Type B pancreatic cell (in vitro differentiated cells): Measurements from ENCODE around the gene SMAD6. TPM values are rescaled to one million over a fixed set of nuclear protein-coding genes. Genes with fewer than 3 reads are reported as not detected.

Experiments used
- DNase-seq: peaks from one replicate; pipeline ENCODE4 v3.0.0; 2021; ENCODE audit warnings: mixed read lengths; ENCODE audit not compliant: unreplicated experiment; ENCODE audit errors: extremely low spot score
- H3K27ac Mint-ChIP-seq: 2 replicates; pipeline ENCODE4 v1.8.0; 2021; ENCODE audit warnings: mild to moderate bottlenecking, mixed read lengths
- H3K27me3 Mint-ChIP-seq: 2 replicates; pipeline ENCODE4 v1.8.0; 2021; ENCODE audit warnings: mixed read lengths
- H3K36me3 Mint-ChIP-seq: 2 replicates; pipeline ENCODE4 v1.8.0; 2021; ENCODE audit warnings: mixed read lengths
- H3K4me1 Mint-ChIP-seq: one replicate; pipeline ENCODE4 v1.8.0; 2021; ENCODE audit warnings: mixed read lengths; ENCODE audit not compliant: unreplicated experiment
- H3K4me3 Mint-ChIP-seq: 2 replicates; pipeline ENCODE4 v1.8.0; 2021; ENCODE audit warnings: mild to moderate bottlenecking, mixed read lengths
- H3K9me3 Mint-ChIP-seq: 2 replicates; pipeline ENCODE4 v1.8.0; 2021; ENCODE audit warnings: mixed read lengths
- total RNA-seq: library from RNA; stranded (reverse); gene quantifications from 2 replicates; pipeline ENCODE4 v1.2.1, GENCODE V29; 2021; ENCODE audit warnings: low replicate concordance
- TF ChIP-seq, protein P1 (sequence below): fragments of 200-600 bp; sonication (generic); conservative IDR thresholded peaks from 2 replicates; pipeline ENCODE4 v1.5.0; 2021; ENCODE audit warnings: antibody characterized with exemption, mild to moderate bottlenecking

SMAD6 gene
- total RNA-seq, 1 donor from 2014 or later = 31.7 TPM

DNA sequence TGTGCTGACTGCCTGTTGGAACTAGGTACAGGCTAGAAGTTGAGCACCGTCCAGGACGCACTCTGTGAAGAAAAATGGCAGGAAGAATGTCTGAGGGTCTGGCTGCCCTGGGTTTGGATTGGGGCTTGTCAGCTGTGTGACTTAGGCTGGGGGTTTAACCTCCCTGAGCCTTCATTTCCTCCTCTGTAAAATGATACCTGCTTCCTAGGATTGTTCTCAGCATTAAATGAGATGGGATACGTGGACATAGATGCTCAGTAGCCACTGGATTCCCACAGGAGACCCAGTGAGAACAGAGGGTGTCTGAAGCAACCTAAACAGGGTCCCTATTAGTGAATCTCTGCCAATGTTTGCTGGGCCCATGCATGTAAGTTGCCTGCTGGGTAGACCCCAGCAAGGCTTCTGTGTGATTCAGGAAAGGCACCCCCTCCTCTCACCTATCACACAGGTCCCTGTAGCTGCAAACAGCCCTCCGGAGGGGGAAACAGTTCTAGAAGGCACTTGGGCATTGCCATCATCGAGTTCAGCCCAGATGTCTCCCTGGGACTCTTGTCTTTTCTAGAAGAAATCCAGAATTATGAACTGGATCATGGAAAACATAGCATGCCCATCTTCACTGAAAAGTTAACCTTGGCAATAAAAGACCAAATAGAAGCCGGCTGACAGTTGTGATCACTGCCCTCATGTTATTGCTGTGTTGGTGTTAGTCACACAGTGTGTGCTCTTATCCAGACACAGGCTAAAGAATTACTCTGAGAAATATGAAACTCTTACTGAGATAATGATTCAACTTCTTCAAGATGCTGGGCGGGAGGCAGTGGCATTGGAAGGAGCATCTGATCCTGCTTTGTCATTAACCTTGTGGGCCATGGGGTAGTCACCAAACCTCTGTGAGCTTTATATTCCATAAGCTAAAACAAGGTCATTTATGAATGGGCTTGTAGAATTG is 64.5 kb downstream of the SMAD6 start:
- no peak for DNase-seq
- Mint-ChIP-seq H3K36me3 (peaks cover 4% of the 10 kb centered on the region), H3K4me3 (peak overlapping the region; percentile 79), H3K9me3 (no peaks in the 10 kb centered on the region), H3K4me1 (peaks cover 74% of the 10 kb centered on the region), H3K27me3 (no peaks in the 10 kb centered on the region), H3K27ac (peak overlapping the region; percentile 90)
- TF ChIP-seq, protein P1, sequence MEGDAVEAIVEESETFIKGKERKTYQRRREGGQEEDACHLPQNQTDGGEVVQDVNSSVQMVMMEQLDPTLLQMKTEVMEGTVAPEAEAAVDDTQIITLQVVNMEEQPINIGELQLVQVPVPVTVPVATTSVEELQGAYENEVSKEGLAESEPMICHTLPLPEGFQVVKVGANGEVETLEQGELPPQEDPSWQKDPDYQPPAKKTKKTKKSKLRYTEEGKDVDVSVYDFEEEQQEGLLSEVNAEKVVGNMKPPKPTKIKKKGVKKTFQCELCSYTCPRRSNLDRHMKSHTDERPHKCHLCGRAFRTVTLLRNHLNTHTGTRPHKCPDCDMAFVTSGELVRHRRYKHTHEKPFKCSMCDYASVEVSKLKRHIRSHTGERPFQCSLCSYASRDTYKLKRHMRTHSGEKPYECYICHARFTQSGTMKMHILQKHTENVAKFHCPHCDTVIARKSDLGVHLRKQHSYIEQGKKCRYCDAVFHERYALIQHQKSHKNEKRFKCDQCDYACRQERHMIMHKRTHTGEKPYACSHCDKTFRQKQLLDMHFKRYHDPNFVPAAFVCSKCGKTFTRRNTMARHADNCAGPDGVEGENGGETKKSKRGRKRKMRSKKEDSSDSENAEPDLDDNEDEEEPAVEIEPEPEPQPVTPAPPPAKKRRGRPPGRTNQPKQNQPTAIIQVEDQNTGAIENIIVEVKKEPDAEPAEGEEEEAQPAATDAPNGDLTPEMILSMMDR = no peak

DNA sequence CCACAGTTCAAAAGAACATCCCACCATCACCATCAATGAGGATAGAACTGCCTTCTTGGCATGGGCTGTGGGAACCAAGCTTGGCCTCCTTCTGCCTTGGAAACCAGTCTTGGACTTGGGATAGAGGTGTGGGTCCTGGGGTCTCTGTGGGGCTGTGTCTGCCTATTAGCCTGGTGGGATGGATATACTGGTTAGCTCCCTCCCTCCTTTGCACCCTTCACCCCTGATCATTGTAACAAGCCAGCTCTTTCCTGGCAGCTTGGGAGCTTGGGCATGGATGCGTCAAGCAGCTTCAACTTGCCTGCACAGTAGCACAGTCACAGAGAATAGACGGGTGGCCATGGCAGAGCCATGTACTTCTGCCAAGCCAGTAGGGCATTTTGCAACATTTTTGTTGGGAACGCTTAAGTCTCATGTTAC is 65.2 kb downstream of the SMAD6 start:
- Mint-ChIP-seq H3K9me3 (no peaks in the 10 kb centered on the region), H3K36me3 (peaks cover 4% of the 10 kb centered on the region), H3K4me3 (no peak overlapping the region), H3K27me3 (no peaks in the 10 kb centered on the region), H3K4me1 (peaks cover 71% of the 10 kb centered on the region), H3K27ac (no peak overlapping the region)
- TF ChIP-seq, protein P1 = no peak
- DNase-seq = no peak

DNA sequence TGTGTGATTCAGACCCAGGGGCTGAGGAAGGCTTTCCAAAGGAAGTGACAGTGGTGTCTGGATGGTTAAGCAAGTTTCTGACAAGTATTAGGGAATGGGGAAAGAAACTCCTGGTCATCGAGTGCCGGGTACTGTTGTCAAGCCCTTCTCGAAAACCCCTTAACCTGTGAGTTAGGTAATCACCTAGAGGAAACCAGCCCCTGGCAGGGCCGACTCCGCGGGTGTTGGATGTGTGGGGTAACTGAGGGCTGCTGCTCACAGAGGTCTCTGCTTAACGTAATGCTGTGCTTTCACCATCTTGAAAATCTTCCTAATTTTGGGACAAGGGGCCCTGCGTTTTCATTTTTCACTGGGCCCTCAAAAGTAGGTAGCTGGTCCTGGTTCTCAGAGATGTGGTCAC is 67.0 kb downstream of the SMAD6 start:
- Mint-ChIP-seq H3K27ac (peak overlapping the region; percentile 25), H3K36me3 (no peaks in the 10 kb centered on the region), H3K27me3 (no peaks in the 10 kb centered on the region), H3K4me3 (no peak overlapping the region), H3K9me3 (no peaks in the 10 kb centered on the region), H3K4me1 (peaks cover 74% of the 10 kb centered on the region)
- DNase-seq = no peak
- TF ChIP-seq, protein P1 = no peak

DNA sequence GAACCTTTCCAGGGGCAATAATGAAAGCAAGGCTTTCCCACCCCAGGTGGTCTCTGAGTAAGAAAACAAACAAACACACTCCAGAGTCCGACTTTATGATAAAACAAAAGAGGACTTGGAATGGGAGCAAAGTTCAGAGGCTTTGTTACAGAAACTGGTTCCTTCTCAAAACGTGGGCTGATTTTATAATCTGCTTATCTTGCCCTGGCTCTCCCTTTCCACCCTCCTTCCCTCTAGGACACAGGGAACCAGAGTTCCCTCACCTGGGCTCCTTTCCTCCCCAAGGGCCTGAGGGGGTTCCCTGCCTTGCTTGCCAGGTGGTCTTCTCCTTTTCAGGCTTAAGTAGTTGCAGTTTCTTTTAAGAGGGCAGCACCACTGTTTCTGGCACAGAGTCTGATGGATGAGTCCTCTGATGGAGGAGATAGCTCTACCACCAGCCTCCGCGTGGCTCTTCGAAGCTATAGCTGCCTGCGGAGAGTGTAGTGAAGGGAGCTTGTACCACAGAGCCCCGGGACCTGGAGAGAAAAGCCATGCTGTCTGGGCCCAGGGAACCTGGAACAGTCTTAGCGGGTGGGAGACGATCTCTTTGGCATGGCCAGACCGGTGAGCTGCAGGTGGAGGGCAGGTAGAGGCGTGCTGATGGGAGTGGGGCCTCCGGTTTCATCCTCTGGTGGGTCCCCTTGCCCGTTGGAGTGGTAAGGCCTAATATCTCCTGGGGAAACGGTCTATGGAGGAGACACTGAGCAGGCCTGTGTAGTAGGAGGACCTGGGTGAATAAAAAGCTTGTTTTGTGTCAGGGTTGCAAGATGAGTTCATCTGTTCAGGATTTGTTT is 68.7 kb downstream of the SMAD6 start:
- TF ChIP-seq, protein P1 = no peak

DNA sequence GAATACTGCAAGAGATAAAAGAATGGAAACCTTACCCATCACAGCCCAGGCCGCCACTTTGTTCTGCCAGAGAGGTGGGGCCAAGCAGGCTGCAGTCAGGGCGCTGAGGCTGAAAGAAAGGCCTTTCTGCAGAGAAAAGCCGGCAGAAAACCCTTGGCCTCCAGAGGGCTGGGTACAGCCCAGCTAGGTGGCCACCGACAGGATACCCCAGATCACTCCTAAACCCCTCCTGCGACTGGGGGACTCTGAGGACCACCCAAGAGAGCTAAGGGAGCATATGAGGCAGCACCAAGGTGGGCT is 69.3 kb downstream of the SMAD6 start:
- TF ChIP-seq, protein P1 = no peak
- no peaks in the 10 kb centered on the region for H3K36me3 Mint-ChIP-seq
- peak overlapping the region; percentile 87 for H3K27ac Mint-ChIP-seq
- no peaks in the 10 kb centered on the region for H3K27me3 Mint-ChIP-seq
- no peak for DNase-seq
- H3K4me1 Mint-ChIP-seq = peaks cover 68% of the 10 kb centered on the region
- peak overlapping the region; percentile 57 for H3K4me3 Mint-ChIP-seq
- no peaks in the 10 kb centered on the region for H3K9me3 Mint-ChIP-seq

More for the DNA sequence above, 68.7 kb downstream of the SMAD6 start:
- Mint-ChIP-seq H3K36me3 (no peaks in the 10 kb centered on the region), H3K9me3 (no peaks in the 10 kb centered on the region), H3K27ac (peak overlapping the region; percentile 87), H3K27me3 (no peaks in the 10 kb centered on the region), H3K4me1 (peaks cover 73% of the 10 kb centered on the region), H3K4me3 (peak overlapping the region; percentile 57)
- DNase-seq = no peak
